ENCODE data around the gene CCBE1.
"Not testable (repeated sequence)": the region's sequence is repeated elsewhere in the genome, so short reads cannot be mapped to it uniquely, and the experiment has no call there.

Gene CCBE1

DNA sequence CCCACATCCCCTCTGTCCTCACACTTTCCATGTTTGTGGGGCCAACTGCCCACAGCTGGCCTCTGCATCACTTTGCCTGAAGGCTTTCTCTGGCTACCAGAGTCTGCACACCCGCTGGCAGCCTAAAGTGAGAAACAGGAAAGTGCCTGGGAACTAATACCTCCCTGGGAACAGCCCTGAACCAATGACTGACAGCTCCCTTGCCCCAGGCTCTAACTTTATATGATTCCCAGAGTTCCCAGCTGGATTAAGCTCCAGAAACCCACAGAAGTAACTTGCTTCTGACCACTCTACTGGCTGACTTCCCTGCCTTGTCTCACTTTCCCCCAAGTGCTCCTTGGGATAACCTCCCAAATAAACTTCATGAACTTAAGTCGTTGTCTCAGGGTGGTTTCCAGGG lies 178.5 kb downstream of the CCBE1 start:
- POLR2A ChIA-PET: no interaction called here
- no peak for TF ChIP-seq ELF4 (IDR thresholded peaks at IDR 0.05)
- no peak for TF ChIP-seq L3MBTL2 (conservative IDR thresholded peaks at IDR 0.05)
- no peak for TF ChIP-seq SP1 (IDR thresholded peaks at IDR 0.05)
- TF ChIP-seq NFRKB (IDR thresholded peaks at IDR 0.05): no peak
- no peak for TF ChIP-seq TARDBP (IDR thresholded peaks at IDR 0.05)
- CTCF ChIA-PET: interaction anchor here (1.0 kb wide), 1 partner anchor 116 kb away, joined by 3 read pairs; no protein-coding TSS in a partner anchor
- DNase-seq (ENCODE audit: extremely low spot score): no peak

- TF ChIP-seq CTBP1 (IDR thresholded peaks at IDR 0.05; ENCODE audit: borderline replicate concordance) (no peak), ELF4 (IDR thresholded peaks at IDR 0.05) (no peak), NFRKB (IDR thresholded peaks at IDR 0.05) (no peak), SUZ12 (IDR thresholded peaks at IDR 0.05) (no peak)
- DNase-seq (ENCODE audit: extremely low spot score): peak; percentile 13
- CTCF ChIA-PET: interaction anchor here (1.0 to 1.3 kb wide), 3 partner anchors 58 to 117 kb away, joined by 3 read pairs; no protein-coding TSS in a partner anchor
- POLR2A ChIA-PET: no interaction called here
Observed at GRCh38 chr18:59517446-59518165, 179.6 kb downstream of the CCBE1 start.

GRCh38 chr18:59516356-59517155 lies 180.7 kb downstream of the CCBE1 start:
- TF ChIP-seq CTBP1 (IDR thresholded peaks at IDR 0.05; ENCODE audit: borderline replicate concordance) (no peak), ZNF384 (IDR thresholded peaks at IDR 0.05) (no peak), FOXA1 (IDR thresholded peaks at IDR 0.05) (no peak), LEF1 (IDR thresholded peaks at IDR 0.05; ENCODE audit: borderline replicate concordance) (no peak), SUZ12 (IDR thresholded peaks at IDR 0.05) (no peak), L3MBTL2 (conservative IDR thresholded peaks at IDR 0.05) (no peak), SP1 (IDR thresholded peaks at IDR 0.05) (no peak), FOXK2 (IDR thresholded peaks at IDR 0.05) (no peak), TARDBP (IDR thresholded peaks at IDR 0.05) (no peak), ARNT (IDR thresholded peaks at IDR 0.05) (no peak), NFRKB (IDR thresholded peaks at IDR 0.05) (no peak), FOXM1 (IDR thresholded peaks at IDR 0.05; ENCODE audit: borderline replicate concordance) (no peak), ELF4 (IDR thresholded peaks at IDR 0.05) (no peak), BHLHE40 (IDR thresholded peaks at IDR 0.05; ENCODE audit: borderline replicate concordance) (no peak), HDGF (IDR thresholded peaks at IDR 0.05; ENCODE audit: borderline replicate concordance) (no peak)
- TF ChIP-seq, protein P1, sequence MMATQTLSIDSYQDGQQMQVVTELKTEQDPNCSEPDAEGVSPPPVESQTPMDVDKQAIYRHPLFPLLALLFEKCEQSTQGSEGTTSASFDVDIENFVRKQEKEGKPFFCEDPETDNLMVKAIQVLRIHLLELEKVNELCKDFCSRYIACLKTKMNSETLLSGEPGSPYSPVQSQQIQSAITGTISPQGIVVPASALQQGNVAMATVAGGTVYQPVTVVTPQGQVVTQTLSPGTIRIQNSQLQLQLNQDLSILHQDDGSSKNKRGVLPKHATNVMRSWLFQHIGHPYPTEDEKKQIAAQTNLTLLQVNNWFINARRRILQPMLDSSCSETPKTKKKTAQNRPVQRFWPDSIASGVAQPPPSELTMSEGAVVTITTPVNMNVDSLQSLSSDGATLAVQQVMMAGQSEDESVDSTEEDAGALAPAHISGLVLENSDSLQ (IDR thresholded peaks at IDR 0.05): no peak
- peak; percentile 10 for DNase-seq (ENCODE audit: extremely low spot score)
- POLR2A ChIA-PET: interaction anchor here (0.8 kb wide), 1 partner anchor 32 kb away, joined by 3 read pairs; no protein-coding TSS in a partner anchor
- CTCF ChIA-PET: interaction anchor here (1.1 to 1.3 kb wide), 2 partner anchors 57 to 59 kb away, joined by 3 read pairs; no protein-coding TSS in a partner anchor

GRCh38 chr18:59515956-59516355 lies 181.3 kb downstream of the CCBE1 start:
- ChIA-PET CTCF (interaction anchor here (0.6 kb wide), 1 partner anchor 26 kb away, joined by 3 read pairs; no protein-coding TSS in a partner anchor), POLR2A (interaction anchor here (0.8 kb wide), 1 partner anchor 31 kb away, joined by 3 read pairs; no protein-coding TSS in a partner anchor)
- not testable (repeated sequence) for DNase-seq (ENCODE audit: extremely low spot score)

DNA sequence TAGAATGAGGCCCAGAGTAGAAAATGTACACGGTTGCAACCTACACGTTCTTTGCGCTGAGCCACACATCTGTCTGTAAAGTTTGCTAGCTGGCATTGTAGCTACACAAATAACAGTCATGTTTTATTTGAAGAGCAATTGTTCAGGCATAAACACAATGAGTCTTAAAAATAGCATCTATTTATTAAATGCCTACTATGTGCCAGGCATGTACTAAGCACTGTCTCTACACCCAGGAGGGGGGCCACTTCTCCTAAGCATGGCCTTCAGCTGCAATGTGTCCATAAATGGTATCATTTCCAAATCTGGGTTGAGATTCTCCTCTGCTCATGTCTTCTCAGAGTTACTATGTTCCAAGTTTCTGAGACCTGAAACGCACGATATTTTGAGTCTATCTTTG lies 182.1 kb downstream of the CCBE1 start:
- ChIA-PET CTCF (interaction anchor here (0.6 to 0.7 kb wide), 2 partner anchors 27 to 547 kb away, joined by 3 read pairs; no protein-coding TSS in a partner anchor), POLR2A (interaction anchor here (1.0 kb wide), 2 partner anchors 182 to 386 kb away, joined by 3 read pairs; partner anchors contain the start of gene CCBE1)
- no peak for DNase-seq (ENCODE audit: extremely low spot score)
- TF ChIP-seq ARNT (IDR thresholded peaks at IDR 0.05): no peak
- TF ChIP-seq TARDBP (IDR thresholded peaks at IDR 0.05): no peak
- no peak for TF ChIP-seq BHLHE40 (IDR thresholded peaks at IDR 0.05; ENCODE audit: borderline replicate concordance)
- TF ChIP-seq SUZ12 (IDR thresholded peaks at IDR 0.05): no peak
- TF ChIP-seq FOXA1 (IDR thresholded peaks at IDR 0.05): no peak
- TF ChIP-seq ZNF384 (IDR thresholded peaks at IDR 0.05): no peak
- TF ChIP-seq, protein P1 (IDR thresholded peaks at IDR 0.05): no peak
- TF ChIP-seq ELF4 (IDR thresholded peaks at IDR 0.05): no peak
- no peak for TF ChIP-seq FOXM1 (IDR thresholded peaks at IDR 0.05; ENCODE audit: borderline replicate concordance)

DNA sequence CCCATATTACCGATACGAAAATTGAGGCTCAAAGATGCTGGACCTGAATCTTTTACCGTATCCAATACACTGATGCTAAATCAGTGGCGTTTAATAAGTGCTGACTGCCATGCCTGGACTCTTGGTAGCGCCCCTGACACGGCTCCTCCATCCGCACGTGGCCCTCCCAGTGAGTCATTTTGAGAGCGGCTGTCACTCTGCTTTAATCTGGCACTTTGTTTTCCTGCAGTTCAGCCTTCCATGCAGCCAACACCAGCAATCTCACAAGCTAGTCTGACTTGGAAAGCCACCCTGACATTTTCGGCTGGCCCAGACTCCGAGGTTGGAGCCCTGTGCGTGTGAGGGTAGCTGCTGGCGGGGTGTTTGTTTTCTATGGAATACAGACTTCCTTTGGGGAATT lies 183.0 kb downstream of the CCBE1 start:
- DNase-seq (ENCODE audit: extremely low spot score): peak; percentile 8
- TF ChIP-seq L3MBTL2 (conservative IDR thresholded peaks at IDR 0.05) (no peak), SUZ12 (IDR thresholded peaks at IDR 0.05) (no peak), LEF1 (IDR thresholded peaks at IDR 0.05; ENCODE audit: borderline replicate concordance) (no peak), HDGF (IDR thresholded peaks at IDR 0.05; ENCODE audit: borderline replicate concordance) (no peak), ARNT (IDR thresholded peaks at IDR 0.05) (no peak), ZNF384 (IDR thresholded peaks at IDR 0.05) (no peak), FOXA1 (IDR thresholded peaks at IDR 0.05) (no peak), FOXK2 (IDR thresholded peaks at IDR 0.05) (no peak), ELF4 (IDR thresholded peaks at IDR 0.05) (no peak), CTBP1 (IDR thresholded peaks at IDR 0.05; ENCODE audit: borderline replicate concordance) (no peak)
- ChIA-PET POLR2A (interaction anchor here (1.0 kb wide), 1 partner anchor 386 kb away, joined by 3 read pairs; no protein-coding TSS in a partner anchor), CTCF (no interaction called here)

Data from HEK293T (cell line).